Hematopoietic multipotent progenitor cell treated with erythropoietin and hydrocortisone succinate and interleukin-3 and kit ligand, for 6 days (in vitro differentiated cells): ENCODE results near the gene TIFAB.
A peak's percentile ranks its signal among the peaks of the same experiment; 100 is the strongest.

Experiments used
- DNase-seq: peaks from one replicate; pipeline ENCODE4 v3.0.0-alpha.2; 2015

TIFAB gene

DNA sequence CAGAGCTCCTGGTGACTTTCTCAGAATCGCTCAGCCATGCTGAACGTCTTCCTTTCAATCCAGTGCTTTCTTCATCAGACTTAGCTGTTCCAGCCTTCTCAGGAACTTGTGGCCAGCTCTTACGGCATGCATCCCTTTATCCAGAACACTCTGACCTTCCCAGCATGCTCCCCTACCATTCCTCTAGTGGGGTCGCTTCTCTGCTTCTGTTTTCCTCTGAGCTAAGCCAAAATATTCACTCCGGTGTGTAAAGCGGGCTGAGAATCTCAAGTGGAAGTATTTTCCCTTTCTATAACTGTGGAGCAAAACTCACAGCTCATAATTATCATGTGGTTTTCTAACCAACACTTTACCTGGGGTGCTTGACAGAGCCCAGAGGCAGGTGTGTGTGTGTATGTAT lies 11.2 kb downstream of the TIFAB start:
- no peak for DNase-seq

DNA sequence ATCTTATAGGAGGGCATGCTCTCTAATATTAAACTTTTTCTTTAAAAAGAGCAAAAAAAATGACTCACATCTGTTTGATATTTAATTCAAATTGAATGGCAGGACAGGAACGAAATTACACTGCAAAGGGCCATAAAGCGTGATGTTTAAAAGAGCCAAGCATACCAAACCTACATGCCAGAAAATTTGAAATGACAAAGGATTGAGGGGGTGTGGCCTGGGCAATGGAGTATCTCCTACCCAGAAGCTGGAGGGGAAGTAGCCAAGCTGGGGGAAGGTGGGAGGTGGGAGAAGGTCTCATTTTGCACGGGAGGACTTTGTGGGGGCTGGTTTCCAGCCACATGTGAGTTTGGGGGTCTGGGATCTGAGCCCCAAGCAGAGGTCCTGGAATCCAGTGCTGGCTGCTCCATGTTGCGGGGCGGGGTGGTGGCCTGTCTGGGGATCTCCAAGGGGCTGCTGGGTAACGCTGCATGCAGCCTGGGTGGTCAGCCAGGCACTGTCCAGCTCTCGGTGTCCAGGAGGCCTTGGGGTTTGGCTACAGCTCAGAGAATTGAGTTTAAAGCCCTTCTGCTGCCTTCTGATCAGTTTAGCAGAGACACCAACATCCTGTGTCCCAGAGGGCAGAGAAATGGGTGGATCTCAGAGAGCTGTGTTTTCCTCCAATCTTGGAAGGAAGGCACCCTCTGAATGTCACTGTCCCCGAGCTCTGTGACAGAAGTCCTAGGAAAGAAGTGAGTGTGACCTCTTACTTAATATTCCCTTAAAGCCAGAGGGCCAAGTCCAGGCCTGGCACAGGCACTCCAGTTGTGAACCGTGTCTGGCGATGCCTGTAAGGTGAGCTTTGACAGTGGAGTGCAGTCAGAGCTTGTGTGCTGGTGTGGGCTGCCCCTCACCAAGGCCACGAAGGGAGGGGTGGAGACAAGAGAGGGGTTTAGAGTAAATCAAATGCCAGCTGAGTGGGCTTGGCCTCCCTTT lies 12.6 kb downstream of the TIFAB start:
- DNase-seq, result no peak

DNA sequence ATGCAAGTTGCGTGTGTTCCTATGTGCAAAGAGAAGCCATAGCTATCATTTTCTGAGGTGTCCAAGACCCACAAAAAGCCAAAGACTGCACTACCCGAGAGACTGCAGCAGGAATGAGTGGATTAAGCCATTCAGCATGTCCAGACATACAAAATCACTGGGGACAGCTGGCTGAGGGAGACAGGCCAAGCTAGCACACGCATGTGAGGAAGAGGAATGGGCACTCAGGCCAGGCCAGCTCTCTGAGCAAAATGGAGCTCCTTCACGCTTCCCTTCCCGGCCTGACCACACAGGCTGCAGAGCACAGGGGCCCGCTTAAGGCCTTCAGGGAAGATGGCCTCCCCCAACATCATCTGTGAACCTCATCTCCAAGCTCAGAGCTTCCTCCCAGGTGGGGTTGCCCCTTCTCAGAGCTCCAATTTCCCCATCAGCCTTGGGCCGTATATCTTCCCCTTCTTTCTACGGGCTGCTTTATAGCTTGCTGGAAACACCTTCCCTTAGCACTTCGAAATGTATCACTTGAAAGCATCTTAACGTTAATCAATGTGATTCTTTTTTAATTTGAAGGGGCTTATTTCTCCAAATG lies 13.4 kb downstream of the TIFAB start:
- DNase-seq, result no peak

DNA sequence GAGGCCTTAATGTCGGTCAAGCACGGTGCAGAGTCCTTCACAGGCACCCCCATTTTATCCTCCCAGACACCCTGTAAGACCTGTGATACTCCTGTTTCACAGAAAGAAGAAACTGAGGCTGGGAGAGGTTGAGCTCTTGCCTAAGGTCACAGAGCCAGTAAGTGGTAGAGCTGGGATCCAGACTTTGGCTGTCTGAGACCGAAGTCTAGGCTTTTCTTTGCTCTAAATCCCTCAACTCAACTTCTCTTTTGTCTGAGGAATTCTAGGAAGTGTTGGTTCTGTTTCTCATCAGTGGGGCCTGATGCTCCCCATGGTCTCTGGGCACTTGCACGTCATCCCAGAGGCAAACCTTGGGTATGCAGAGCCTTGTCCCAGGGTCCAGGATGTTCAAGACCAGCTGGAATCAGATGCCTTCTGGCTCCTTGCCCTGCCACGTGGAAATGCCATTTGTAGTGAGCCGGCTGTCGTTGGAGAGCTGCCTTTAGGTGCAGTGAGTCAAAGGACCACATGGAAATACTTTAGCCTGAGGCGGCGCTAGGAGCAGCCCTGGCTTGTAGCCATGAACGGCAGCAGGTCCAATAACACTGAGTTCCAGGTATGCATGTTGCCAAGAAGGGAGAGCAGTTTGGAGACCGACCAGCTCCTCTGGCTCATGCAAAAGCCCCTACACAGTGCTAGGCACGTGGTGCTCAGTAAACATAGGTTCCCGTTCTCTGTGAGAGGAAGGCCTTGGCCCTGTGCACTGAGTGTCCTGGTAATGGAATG lies 14.2 kb downstream of the TIFAB start:
- DNase-seq, result no peak

DNA sequence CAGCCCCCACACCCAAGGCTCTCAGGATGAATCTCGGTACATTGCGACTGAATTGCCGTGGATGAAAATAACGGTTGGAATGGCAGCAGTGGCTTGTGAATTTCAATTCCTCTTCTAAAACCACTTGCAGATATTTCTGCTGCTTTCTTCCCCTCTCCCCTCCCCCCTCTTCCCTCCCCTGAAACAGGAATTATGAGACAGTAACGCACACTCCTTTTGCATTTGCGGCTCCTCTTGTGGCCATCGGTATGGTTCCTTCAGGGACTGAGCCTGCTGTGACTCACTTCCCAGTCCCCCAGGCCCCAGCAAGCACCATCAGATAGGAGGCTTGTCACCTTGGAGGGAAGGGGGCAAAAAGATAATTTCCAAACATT lies 14.7 kb downstream of the TIFAB start:
- DNase-seq, result no peak

DNA sequence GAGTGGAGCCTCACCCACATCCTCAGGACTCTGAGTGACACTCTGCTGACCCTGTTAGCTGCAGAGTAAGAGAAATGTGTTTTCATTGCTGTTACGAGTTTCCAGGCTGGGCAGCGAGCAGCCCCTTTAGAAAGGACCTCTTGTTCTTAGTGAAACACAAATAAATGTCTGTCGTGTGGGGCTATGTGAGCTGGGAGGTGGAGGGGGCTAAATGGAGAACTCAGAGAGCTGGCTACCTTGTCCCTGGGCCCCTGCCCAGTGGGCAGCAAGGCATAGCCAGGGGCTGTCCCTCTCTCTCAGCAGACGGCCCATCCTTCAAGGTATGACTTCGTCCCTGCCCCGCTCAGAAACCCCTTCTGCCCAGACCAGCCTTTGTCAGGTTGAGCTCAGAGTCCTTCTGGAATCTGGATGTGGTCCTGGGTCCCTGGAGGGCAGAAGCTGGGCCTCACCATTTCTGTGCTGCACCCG lies 15.2 kb downstream of the TIFAB start:
- DNase-seq, result no peak

DNA sequence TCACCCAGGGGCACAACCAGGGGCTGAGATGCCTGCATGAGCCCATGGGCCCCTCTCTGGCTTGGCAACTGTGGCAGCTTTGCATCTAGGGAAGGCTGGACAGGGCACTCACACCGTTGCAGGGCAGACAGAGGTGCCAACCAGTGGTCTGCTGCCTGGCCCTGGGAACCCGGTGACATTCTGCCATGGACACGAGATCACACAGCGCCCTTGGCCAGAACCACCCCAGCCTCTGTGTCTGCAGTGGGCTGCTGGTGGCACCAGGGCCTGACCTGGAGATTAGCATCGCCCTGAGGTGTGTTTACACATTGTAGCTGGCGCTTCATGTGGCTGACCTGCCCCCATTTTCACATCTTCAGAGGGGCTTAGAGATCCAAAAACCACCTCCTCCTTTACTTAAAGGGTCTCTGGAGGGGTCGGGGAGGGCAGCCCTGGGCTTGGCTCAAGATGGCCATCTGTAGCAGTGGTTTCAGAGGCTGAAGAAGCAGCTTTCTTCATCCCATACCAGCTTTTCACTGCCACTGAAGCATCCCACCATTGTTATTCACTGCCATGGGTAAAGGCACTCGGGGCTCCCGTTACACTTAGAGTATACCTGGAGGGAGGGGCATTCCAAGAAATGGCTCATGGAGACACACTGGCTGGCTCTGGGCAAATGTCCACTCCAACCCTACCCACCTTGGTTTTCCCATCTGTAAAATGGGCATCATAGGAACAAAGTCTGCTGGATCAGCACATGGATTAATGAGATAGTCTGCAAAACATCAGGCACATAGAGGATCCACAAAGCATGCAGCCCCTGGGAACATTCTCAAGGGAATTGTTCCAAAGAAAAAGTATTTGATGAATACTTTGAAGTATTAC lies 16.5 kb downstream of the TIFAB start:
- DNase-seq, result no peak

DNA sequence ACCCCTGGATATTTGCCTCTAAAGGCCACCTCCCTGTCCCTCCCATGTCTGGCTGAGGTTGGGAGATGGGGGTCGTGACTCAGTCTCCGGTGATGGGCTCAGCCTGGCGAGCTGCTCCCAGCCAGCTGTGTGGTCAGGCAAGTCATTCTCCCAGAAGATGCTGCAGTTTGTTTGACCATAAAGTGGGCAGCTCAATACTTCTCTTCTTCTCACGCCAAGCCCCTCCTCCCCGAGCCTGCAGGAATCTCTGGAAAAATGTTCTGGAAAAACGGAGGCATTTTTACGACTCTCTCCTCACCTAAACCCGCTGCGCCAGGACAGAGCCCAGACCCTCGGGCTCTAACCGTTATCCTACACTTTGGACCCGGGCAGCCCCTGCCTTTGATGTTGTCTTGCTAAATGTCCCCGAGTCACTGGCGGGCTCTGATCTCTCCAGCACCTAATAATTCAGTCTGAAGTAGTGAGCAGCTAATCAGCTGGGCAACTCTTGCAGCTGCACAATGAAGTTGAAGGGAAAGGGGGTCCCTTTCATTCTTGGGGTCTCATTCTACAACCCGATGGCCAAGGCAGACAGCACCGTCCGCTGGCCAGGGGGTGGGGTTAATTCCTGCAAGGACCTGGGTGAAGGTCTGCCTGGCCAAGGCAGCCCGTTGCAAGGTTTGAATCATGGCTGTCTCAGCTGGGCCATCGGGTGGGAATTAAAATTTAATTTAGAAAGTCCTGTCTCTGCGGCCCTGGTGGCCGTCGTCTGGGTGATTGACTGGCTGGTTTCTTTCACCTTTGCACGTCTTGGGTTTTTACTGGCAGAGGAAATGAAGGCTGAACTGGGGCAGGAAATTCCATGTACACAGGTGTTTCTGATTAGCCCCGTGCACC lies 17.3 kb downstream of the TIFAB start:
- no peak for DNase-seq

DNA sequence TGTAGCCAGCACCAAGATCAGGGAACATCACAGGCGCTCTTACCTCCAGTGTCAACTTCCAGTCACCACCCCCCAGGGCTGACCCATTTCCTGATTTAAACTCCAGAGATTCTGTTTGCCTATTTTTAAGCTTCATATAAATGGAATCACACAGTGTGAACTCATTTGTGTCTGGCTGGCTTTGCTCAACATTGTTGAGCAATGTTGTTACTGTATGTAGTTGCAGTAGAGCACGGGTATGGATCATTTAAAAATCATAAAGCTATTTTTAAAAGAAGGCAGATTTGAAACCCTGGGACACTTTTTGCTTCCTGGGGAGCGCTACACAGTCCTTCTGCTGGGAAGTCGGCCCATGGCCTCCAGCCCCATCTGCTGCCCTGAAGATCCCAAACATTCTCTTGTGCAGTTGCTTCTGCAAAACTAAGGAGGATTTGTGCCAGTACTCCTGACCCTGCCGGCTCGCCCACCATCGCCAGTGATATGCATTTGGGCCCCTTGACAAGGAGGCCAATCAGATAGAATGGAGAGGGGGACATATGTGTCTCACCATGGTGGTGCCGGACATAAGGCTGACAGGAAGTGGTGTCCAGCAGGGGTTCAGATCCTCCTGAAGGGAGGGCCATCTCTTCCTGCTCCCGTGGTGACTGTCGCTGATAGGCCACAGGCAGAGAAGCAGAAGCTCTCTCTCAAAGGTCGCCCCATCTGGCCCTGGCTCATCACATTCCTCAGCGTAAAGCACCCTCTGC lies 18.3 kb downstream of the TIFAB start:
- no peak for DNase-seq

DNA sequence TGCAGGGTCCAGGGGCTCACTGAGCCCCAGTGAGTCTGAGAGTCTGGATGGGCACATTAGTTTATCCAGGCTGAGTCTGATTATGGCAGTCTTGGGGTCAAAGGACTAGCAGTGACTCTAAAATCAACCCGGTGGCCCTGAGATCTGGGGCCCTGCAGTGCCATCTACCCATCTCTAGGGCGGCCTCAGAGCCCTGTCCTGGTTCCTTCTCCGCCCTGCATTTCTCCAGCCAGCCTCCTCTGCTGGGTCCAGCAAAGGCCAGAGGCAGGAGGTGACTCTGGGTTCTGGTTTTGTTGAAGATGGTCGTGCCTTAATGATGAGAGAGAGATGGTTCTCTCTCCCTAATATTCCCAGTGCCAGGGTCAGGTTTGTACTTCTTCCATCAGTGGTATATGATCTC lies 20.0 kb downstream of the TIFAB start:
- DNase-seq, result no peak

DNA sequence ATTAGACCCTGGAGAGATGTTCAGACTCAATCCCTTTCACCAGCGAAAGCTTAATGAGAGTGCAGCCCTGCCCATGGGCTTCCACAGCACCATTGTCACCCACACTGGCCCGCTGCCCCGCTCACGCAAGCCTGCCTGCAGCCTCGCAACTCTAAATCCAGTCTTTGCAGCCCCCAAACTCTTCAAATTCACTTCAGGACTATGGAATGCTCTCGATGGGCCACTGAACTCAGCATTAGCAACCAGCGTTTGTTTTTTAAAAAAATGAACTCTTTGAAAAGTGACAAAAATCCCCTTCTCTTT lies 22.1 kb downstream of the TIFAB start:
- no peak for DNase-seq

DNA sequence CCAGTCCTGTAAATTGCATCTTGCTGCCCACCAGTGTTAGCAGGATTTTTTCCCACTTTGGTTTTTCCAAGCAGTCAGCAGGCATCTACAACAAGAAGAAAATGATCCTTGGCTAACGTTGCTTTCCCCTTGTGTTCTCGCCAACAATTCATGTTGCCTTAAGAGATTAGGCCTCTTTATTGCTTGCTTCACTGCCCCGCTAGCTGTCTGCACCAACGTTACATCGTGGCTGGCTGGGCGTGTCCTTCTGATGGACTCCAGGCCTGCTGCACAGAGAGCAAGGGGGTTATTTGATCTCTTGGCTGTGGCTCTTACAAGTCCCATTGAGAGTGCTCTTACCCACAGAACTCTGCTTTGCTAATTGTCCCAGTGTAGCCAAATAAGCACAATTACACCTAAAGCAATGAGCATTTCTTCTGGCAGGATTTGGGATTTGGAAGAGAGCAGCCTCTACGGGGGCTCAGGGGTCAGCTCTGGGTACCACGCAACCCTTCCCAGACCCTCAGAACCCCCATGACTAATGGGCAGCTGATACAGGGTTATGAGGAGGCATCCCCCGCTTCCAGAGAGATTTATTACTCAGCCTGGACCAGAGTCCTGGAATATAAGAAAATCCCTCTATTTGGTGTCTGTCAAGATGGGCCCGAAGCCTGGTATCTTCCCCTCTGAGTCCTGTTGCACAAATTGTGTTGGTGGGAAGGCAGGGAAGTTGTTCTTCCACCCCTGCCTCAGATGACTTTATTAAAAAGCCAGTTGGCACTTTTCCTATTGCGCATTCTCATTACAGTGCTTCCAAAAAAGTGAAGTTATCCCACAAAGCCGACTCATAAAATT lies 22.6 kb downstream of the TIFAB start:
- DNase-seq, result no peak

DNA sequence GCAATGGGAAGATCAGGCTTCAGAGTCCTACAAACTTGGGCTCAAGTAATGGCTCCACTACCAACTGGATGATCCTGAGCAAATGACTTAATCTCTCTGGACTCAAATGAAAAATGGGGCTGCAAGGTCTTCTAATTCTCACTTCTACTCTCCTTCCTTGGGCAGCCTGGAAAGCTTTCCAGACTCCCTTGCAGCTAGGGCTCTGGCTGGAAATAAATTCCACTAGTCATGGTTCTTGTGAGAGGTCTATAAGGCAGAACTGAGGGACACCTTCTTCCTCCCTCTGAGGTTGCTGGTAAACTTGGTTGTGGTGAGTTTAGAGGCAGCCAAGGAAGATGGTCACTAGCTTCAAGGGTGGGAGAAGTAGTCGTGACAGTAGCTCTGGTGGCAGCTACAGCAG lies 23.6 kb downstream of the TIFAB start:
- no peak for DNase-seq

DNA sequence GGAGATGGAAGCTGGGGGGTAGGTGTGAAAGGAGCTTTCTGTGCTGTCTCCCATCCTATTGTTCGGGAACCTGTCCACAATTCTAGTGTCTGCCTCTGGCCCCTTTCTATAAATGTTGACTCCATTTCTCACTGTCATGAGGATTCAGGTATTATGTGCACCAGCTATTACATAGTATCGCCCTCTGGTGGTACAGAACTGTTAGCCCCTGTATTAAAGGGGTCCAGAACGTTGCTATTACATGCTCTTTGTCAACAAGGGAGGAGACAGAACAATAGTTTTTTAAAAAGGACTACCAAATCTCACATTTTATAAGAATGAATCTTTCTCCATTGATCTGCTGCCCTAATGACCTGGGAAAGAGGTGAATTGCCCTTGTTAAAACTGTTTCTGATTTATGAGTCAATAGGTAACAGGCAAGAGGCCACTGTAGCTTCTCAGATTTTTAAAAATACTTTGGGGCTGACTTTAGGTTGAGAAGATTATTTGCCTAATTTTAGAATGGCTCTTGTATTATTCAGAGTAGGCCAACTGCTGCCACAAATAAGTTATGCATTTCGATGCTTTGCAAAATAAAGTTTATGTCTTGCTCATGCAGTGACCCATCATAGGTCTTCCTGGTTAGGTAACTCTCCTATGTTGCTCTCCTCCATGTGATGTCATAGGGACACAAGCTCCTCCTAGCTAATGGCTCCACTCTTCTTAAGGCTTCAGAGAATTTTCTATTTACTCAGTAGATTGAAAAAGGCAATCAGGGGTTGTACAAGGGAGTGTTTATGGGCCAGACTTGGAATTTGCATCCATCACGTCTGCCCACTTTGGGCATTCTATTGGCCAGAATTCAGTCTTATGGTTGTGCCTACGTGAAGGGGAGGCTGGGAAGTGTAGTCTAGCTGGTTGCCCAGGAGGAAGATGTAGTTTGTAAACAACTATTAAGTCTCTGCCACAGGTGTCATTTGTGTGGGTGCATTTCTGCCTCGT lies 25.8 kb downstream of the TIFAB start:
- peak; percentile 94 for DNase-seq

DNA sequence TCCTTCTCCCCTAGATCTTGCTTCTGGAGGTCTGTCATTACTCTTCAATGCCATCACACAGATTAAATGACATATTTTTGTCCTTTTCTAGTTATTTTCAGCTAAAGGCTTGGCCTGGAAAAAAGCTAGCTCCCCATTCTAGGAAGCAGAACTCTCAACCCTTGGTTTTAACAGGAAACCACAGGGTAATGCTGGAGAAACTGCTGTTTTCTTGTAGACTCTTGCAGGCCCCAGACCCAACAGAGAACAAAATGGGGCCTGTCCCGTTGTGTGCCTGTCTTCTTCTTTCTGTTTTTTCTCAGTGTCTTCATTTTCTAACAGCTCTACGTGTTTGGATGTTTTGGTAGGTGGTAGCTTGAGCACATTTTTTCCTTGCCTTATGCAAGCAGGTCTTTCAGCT lies 26.5 kb downstream of the TIFAB start:
- DNase-seq, result peak; percentile 51

DNA sequence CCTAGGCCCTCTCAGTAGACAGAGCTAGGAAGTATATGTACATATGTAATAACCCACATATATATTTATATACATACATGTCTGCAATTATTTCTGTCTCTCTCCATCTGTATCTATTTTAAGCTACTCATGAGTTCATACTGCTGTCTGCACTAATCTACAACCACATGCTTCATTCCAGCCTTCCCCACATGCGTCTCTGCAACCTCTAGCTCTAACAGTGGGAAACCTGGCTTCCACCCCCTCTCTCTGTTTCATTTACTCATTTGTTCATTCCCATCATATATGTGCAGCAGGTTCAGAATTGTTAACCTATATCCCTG lies 28.3 kb downstream of the TIFAB start:
- DNase-seq, result no peak

DNA sequence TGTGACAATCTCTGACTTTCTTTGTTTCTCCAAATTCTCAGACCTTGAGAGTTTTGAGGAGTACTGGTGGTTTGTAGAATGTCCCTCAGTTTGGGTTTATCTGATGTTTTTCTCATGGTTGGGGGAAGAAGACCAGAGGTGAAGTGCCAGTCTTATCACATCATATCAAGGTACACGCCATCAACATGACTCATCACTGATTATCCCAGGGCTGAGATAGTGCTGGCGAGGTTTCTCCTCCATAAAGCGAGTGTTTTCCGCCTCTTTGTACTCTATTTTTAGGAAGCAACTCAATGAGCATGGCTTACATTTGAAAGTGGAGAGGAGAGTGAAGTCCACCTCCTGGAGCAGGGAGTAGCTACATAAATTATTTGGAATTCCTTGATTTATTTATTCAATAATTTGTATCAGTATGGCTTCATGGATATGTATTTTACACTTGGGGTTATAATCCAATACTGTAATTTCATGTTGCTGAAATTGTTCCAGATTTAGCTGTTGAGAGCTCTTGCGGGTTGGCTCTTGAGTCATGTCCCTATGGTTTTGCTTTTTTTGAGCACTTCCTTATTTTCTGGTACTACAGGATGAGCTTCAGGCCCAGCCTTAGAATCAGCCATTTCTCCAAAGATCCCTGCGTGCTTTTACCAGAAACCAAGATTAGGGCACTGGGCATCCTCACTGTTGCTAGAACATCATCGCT lies 28.9 kb downstream of the TIFAB start:
- DNase-seq, result peak; percentile 61

DNA sequence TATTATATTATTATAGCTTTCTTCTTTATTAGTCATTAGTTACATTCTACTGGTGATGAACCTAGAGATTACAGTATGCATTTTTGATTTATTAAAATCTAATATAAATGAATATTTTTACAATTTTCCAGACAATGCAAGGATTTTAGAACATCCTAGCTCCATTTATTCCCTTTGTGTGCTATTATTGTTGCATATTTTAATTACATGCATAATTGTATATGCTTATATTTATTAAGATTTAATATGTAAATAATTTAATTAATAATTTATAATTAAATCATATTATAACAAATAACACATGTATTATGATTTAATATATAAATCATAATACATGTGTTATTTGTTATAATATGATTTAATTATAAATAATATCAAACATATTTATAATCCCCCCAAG lies 29.7 kb downstream of the TIFAB start:
- no peak for DNase-seq
